Gastroesophageal sphincter (tissue), 3 donors: ENCODE data around the gene RPL11.

ENCODE experiments used
- POLR2AphosphoS5 ChIP-seq: sonication (generic); formaldehyde crosslinking; IDR thresholded peaks from one replicate; pipeline ENCODE4 v1.6.1; 2017; ENCODE audit warnings: antibody characterized with exemption
- TF ChIP-seq, protein P1 (sequence below), 4 experiments: fragments of 200-600 bp in 2 of 4; fragments of 450-650 bp in 2 of 4; sonication (generic) in 1 of 4; IDR thresholded peaks; one replicate each; pipeline ENCODE4 v1.5.1; 2017 to 2019; ENCODE audit warnings: antibody characterized with exemption in 4 of 4, mild to moderate bottlenecking in 2 of 4, moderate library complexity in 2 of 4

DNA sequence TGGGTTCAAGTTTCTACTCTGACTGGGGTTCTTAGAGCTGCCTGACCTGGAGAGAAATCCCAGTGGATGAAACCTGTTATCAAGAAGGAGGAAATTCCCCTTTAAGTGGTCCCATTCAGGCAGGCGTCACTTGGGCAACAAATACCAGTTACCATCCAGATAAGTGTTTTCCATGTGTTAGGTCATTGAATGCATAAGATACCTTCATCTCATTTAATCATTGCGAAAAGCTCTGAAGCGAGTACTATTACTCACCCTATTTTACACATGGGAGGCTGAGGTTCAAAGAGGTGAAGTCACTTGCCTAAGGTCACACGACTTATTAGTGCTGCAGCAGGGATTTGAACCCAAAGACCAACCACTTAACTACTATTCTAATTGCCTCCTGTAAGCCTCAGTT is 45.5 kb upstream of the RPL11 start:
- TF ChIP-seq, protein P1, sequence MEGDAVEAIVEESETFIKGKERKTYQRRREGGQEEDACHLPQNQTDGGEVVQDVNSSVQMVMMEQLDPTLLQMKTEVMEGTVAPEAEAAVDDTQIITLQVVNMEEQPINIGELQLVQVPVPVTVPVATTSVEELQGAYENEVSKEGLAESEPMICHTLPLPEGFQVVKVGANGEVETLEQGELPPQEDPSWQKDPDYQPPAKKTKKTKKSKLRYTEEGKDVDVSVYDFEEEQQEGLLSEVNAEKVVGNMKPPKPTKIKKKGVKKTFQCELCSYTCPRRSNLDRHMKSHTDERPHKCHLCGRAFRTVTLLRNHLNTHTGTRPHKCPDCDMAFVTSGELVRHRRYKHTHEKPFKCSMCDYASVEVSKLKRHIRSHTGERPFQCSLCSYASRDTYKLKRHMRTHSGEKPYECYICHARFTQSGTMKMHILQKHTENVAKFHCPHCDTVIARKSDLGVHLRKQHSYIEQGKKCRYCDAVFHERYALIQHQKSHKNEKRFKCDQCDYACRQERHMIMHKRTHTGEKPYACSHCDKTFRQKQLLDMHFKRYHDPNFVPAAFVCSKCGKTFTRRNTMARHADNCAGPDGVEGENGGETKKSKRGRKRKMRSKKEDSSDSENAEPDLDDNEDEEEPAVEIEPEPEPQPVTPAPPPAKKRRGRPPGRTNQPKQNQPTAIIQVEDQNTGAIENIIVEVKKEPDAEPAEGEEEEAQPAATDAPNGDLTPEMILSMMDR (IDR thresholded peaks at IDR 0.05) = no peak
- no peak for TF ChIP-seq POLR2AphosphoS5
